Tibial nerve (tissue), 4 donors: ENCODE data around the gene RIMS3.

Experiments
- CTCF ChIP-seq, 5 experiments: fragments of 200-600 bp in 3 of 5; fragments of 450-650 bp in 2 of 5; sonication (generic) in 3 of 5; IDR thresholded peaks; one replicate each; pipeline ENCODE4 v1.5.1; 2016 to 2019; ENCODE audit warnings: antibody characterized with exemption in 5 of 5, mild to moderate bottlenecking in 3 of 5, moderate library complexity in 2 of 5
- EP300 ChIP-seq, 2 donors: sonication (generic); formaldehyde crosslinking; IDR thresholded peaks; one replicate each; pipeline ENCODE4 v1.6.1; 2017; ENCODE audit warnings: antibody characterized with exemption in 2 of 2, mild to moderate bottlenecking in 1 of 2
- POLR2A ChIP-seq, 2 donors: fragments of 450-650 bp; IDR thresholded peaks; one replicate each; pipeline ENCODE4 v1.6.1; 2017; ENCODE audit warnings: antibody characterized with exemption in 2 of 2, mild to moderate bottlenecking in 2 of 2, moderate library complexity in 2 of 2

DNA sequence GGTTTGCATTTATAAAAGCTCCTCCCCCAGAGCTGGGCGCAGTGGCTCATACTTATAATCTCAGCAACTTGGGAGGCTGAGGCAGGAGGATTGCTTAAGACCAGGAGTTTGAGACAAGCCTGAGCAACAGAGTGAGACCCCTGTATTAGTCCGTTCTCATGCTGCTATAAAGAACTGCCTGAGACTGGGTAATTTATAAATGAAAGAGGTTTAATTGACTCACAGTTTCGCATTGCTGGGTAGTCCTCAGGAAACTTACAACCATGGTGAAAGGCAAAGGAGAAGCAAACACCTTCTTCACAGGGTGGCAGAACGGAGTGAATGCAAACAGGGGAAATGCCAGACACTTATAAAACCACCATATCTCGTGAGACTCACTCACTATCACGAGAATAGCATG, 81.5 kb downstream of the RIMS3 start:
- TF ChIP-seq EP300 (IDR thresholded peaks at IDR 0.05) (no peak), CTCF (IDR thresholded peaks at IDR 0.05) (no peak), POLR2A (IDR thresholded peaks at IDR 0.05) (no peak)
